Loucy (cell line): Measurements from ENCODE around the gene PKN1.

ENCODE experiments used
- EZH2phosphoT487 ChIP-seq: fragments of 200-600 bp; IDR thresholded peaks from 2 replicates; pipeline ENCODE4 v1.6.1; 2018; ENCODE audit warnings: antibody characterized with exemption, mild to moderate bottlenecking, moderate library complexity, borderline replicate concordance
- TF ChIP-seq, protein P1 (sequence below): fragments of 200-600 bp; sonication (generic); conservative IDR thresholded peaks from 2 replicates; pipeline ENCODE4 v1.5.1; 2014; ENCODE audit warnings: mild to moderate bottlenecking, antibody characterized with exemption, low read length

GRCh38 chr19:14450876-14451275 is 17.8 kb downstream of the PKN1 start:
- TF ChIP-seq, protein P1, sequence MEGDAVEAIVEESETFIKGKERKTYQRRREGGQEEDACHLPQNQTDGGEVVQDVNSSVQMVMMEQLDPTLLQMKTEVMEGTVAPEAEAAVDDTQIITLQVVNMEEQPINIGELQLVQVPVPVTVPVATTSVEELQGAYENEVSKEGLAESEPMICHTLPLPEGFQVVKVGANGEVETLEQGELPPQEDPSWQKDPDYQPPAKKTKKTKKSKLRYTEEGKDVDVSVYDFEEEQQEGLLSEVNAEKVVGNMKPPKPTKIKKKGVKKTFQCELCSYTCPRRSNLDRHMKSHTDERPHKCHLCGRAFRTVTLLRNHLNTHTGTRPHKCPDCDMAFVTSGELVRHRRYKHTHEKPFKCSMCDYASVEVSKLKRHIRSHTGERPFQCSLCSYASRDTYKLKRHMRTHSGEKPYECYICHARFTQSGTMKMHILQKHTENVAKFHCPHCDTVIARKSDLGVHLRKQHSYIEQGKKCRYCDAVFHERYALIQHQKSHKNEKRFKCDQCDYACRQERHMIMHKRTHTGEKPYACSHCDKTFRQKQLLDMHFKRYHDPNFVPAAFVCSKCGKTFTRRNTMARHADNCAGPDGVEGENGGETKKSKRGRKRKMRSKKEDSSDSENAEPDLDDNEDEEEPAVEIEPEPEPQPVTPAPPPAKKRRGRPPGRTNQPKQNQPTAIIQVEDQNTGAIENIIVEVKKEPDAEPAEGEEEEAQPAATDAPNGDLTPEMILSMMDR = no peak
- no peak for TF ChIP-seq EZH2phosphoT487
